ENCODE results near the gene NRDE2. TPM values are rescaled to one million over a fixed set of nuclear protein-coding genes. Genes with fewer than 3 reads are reported as not detected.
"Not testable (repeated sequence)": the region's sequence is repeated elsewhere in the genome, so short reads cannot be mapped to it uniquely, and the experiment has no call there.

The NRDE2 gene
- total RNA-seq, 2 donors from 2014 or later: 19.4 to 25.1 TPM

- ATAC-seq (no peak), DNase-seq (no peak)
- intact Hi-C loops (cut with DNase I, micrococcal nuclease): no loop called here
These were observed 53.3 kb downstream of the NRDE2 start for GRCh38 chr14:90278199-90279175.

GRCh38 chr14:90277581-90278198, 54.1 kb downstream of the NRDE2 start:
- intact Hi-C loops (cut with DNase I, micrococcal nuclease): no loop called here
- DNase-seq (no peak), ATAC-seq (no peak)

- ATAC-seq (no peak), DNase-seq (no peak)
- intact Hi-C loops (cut with DNase I, micrococcal nuclease): no loop called here
These were observed 54.9 kb downstream of the NRDE2 start for GRCh38 chr14:90276646-90277367.

GRCh38 chr14:90275820-90276219, 55.9 kb downstream of the NRDE2 start:
- DNase-seq (no peak), ATAC-seq (no peak)
- intact Hi-C loops (cut with DNase I, micrococcal nuclease): no loop called here

GRCh38 chr14:90275458-90275814, 56.3 kb downstream of the NRDE2 start:
- no peak for DNase-seq
- intact Hi-C loops (cut with DNase I, micrococcal nuclease): no loop called here
- ATAC-seq: no peak

DNA sequence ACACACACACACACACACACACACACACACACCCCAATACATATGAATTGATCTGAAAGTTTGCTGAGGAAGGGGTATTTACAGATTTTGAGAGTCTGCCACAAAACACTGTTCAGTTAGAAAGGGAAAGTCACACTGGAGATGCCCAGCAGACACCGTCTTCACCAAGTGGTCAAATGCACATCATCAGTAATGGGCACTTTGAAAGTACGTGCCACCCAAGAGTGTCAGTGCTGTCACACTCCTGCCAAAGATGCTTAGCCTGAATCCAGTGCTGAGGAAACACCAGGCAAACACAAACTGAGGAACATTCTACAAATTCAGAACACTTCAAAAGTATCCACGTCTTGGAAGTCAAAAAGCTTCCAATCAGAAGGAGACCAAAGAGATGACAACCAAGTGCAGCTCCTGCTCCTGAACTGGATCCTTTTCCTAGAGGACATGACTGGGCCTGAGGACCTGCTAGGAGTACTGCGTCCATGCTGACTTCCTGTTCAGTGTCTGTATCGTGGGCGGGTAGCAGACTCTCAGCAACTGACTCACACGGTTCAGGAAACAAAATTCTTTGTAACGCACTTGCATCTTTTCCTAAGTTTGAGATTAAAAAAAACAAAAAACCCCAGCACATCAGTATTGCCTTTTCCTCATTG, 56.8 kb downstream of the NRDE2 start:
- intact Hi-C loops (cut with DNase I, micrococcal nuclease): no loop called here
- ATAC-seq (peak; percentile 11), DNase-seq (no peak)

DNA sequence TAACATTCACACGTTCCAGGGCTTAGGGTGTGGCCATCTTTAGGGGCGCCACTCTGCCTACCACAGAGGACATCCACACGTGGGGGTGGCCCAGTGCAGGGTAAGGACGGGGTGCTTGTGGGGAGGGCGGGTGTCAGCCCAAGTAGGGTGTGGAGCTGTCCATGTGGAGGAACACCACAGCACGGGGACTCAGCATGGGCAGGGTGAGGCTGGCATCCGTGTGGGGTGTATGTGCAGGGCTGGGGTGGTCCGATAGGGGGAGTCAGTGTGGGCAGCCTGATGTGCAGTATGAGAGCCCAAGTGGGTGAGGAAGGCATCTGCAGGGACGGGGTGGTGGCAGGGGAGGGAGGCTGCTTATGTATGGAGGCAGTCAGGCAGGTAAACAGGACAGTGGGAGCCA, 57.7 kb downstream of the NRDE2 start:
- DNase-seq (no peak), ATAC-seq (peak; percentile 22)
- intact Hi-C loops (cut with DNase I, micrococcal nuclease): no loop called here

DNA sequence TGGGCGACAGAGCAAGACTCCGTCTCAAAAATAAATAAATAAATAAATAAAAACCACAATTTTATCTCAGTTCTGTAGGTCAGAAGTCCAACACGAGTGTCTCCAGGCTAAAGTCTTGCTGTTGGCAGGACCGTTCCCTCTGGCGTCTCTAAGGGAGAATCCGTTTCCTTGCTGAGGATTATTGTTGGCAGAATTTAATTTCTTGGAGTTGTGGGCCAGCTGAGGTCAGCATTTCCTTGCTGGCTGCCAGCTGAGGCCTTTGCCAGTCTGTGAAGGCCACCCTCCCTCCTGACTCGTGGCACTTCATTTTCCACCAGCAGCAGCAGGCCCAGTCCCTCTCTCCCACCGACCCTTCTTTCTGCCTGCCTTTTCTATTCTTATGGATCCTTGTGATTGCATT, 58.2 kb downstream of the NRDE2 start:
- intact Hi-C loops (cut with DNase I, micrococcal nuclease): no loop called here
- ATAC-seq: no peak

DNA sequence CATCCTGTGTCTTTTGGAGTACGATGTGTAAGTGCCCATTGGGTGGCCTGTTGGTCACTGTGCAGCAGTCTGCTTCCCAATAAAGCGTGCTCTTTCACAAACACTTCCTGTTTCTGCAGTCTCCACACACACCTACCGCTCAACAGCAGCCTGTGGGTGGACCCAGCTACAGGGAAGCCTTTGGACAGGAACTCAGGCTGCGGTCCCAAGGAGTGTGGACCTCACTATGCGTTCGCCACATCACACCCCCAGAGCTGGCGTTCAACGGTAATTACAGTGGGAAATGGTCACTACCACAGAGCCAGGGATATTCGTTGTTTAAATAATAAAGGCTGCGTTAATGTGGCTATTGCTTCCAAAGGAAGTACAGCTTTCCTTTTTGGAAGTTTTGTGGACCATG, 59.2 kb downstream of the NRDE2 start:
- no peak for DNase-seq
- intact Hi-C loops (cut with DNase I, micrococcal nuclease): no loop called here
- ATAC-seq: no peak

More for the DNA sequence above, 58.2 kb downstream of the NRDE2 start:
- DNase-seq: no peak

DNA sequence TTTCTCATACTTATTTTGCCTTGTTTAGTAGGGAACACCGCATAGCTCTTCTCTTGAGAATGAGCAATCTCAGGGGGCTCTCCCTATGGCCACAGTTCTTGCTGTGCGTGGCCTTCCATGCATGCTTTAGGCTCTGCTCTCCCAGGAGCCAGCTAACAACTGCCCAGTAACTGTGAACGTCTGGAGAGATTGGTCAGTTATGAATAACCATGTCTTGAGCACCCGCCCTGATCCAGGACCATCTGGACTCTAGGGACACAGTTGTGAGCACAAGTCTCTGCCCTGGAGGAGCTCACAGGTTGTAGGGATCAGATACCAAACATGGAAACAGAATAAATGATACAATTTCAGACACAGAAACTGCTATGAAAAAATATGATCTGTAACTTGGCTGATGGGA, 63.3 kb downstream of the NRDE2 start:
- ATAC-seq: no peak
- intact Hi-C loops (cut with DNase I, micrococcal nuclease): no loop called here
- DNase-seq: no peak

DNA sequence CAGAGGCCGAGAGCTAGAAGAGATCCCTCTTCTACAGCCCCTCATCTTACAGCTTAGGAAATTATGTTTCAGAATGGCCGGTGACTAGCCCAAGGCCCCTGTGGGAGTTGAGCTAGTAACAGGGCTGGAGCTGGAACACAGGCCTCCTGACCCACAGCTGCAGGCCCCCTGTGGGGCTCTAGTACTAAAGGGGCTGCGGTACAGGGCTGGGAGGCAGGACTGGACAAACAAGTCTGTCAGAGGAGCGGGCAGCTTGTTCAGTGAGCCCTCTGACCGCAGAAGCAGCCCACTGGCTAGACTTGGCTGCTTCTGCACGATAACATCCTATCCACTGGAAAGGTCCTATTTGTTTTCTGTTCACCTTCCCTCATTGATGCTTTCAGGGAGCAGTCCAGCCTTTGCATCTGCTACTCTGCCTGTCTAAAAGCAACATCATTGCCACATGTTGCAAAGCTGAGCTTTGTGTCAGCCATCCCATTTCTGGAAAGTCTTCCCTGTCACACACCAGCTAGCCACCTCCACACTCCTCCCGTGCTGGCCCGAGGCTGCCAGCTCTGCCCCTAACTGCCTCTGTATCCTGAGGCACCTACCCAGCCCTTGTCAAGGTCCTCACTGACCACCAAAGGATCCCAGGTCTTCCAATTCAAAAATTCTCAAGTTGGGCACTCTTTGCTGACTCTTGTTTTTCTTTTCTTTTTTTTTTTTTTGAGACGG, 65.1 kb downstream of the NRDE2 start:
- intact Hi-C loops (cut with DNase I, micrococcal nuclease): no loop called here
- ATAC-seq: peak; percentile 8
- DNase-seq: no peak

- intact Hi-C loops (cut with DNase I, micrococcal nuclease): no loop called here
- ATAC-seq (no peak), DNase-seq (no peak)
These were observed 67.8 kb downstream of the NRDE2 start for GRCh38 chr14:90263748-90264449.

- intact Hi-C loops (cut with DNase I, micrococcal nuclease): no loop called here
- ATAC-seq: peak; percentile 99
These were observed 75.2 kb downstream of the NRDE2 start, which contains the start of gene PSMC1 for GRCh38 chr14:90256354-90257131. Gene PSMC1 (plus strand): TSS chr14:90256553. CDS start chr14:90256598, 45 bp downstream.

GRCh38 chr14:90255871-90256270, 75.9 kb downstream of the NRDE2 start:
- DNase-seq: no peak
- ATAC-seq: no peak
- intact Hi-C loops (cut with DNase I, micrococcal nuclease): no loop called here

More at GRCh38 chr14:90256354-90257131, 75.2 kb downstream of the NRDE2 start, which contains the start of gene PSMC1:
- DNase-seq: peak; percentile 89 to 93

DNA sequence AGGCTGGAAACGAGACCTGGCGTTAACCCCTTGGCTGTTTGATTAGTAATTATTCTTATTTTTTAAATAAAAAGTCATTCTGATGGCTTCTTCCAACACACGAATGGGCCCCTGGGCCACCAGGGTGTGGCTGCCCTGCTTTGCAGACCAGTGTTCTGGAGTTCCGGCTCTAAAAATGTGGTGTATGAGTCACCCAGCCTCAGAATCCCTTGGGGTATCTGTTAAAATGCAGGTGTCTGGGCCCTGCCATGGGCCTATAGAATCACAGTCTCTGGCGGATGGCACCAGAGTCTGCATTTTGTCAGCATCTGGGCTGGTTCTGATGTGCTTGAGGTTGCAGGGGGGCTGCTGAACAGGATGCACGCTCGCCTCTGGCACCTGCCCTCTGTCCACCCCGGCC, 77.9 kb downstream of the NRDE2 start:
- no peak for DNase-seq
- no peak for ATAC-seq
- intact Hi-C loops (cut with DNase I, micrococcal nuclease): no loop called here

- DNase-seq (no peak), ATAC-seq (no peak)
- intact Hi-C loops (cut with DNase I, micrococcal nuclease): no loop called here
These were observed 83.1 kb downstream of the NRDE2 start for GRCh38 chr14:90248594-90248993.

DNA sequence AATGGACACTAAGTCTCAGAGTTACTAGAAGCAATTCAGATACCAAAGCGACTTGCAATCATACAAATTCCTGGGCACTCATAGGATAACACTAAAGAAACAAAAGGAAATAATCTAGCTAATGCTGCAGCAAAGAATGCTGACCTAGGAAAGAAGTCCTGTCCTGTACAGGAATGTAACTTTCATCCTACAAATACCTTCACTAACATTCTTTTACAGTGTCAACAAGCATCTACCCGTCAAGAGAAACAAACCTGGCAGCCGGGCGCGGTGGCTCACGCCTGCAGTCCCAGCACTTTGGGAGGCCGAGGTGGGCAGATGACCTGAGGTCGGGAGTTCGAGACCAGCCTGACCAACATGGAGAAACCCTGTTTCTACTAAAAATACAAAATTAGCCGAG, 84.3 kb downstream of the NRDE2 start:
- intact Hi-C loops (cut with DNase I, micrococcal nuclease); DNase-seq; ATAC-seq: not testable (repeated sequence)
